Fibroblast of pulmonary artery (primary cell): ENCODE data around the gene ACOT11.
"Not testable (repeated sequence)": the region's sequence is repeated elsewhere in the genome, so short reads cannot be mapped to it uniquely, and the experiment has no call there.

ENCODE experiments used
- DNase-seq: peaks from one replicate; pipeline ENCODE4 v3.0.0-alpha.2; 2010; ENCODE audit warnings: low read depth
- H3K4me3 ChIP-seq: replicated peaks from 2 replicates; pipeline ENCODE4 v1.5.1; 2011; ENCODE audit warnings: low read depth, mild to moderate bottlenecking, control low read depth, low read length, moderate library complexity
- CTCF ChIP-seq: IDR thresholded peaks from 2 replicates; pipeline ENCODE4 v1.5.1; 2011; ENCODE audit warnings: mild to moderate bottlenecking, control low read depth, low read length, inconsistent platforms; ENCODE audit errors: missing control alignments

ACOT11 gene

GRCh38 chr1:54518489-54518888, 29.5 kb upstream of the ACOT11 start:
- no peak overlapping the region for H3K4me3 ChIP-seq
- DNase-seq = no peak
- TF ChIP-seq CTCF = no peak

- DNase-seq = no peak
- peak; percentile 23 for TF ChIP-seq CTCF
- no peak overlapping the region for H3K4me3 ChIP-seq
Measured at GRCh38 chr1:54519709-54520108, 28.3 kb upstream of the ACOT11 start.

GRCh38 chr1:54520631-54521321, 27.3 kb upstream of the ACOT11 start:
- TF ChIP-seq CTCF = no peak
- H3K4me3 ChIP-seq = no peak overlapping the region
- no peak for DNase-seq

GRCh38 chr1:54526565-54526964, 21.5 kb upstream of the ACOT11 start:
- H3K4me3 ChIP-seq, DNase-seq: not testable (repeated sequence)

DNA sequence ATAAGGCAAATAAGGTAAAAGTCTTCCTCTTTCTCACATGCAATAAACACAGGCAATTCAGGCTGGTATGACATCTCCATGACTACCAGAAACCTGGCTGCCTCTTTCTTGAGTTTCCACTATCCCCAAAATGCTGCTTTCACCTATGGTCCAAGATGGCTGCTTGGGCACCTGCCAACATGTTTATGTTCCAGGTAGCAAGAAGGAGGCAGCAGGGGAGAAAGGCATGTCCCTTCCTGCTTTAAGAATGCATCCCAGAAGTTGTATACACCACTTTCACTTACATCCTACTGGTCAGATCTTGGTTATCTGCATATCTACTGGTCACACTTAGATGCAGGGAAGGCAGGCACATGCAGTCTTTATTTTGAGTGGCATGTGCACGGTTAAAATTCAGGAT, 19.4 kb upstream of the ACOT11 start:
- H3K4me3 ChIP-seq = no peak overlapping the region
- TF ChIP-seq CTCF = no peak
- DNase-seq = no peak

- TF ChIP-seq CTCF = no peak
- no peak for DNase-seq
- no peak overlapping the region for H3K4me3 ChIP-seq
Measured at GRCh38 chr1:54532033-54532432, 16.0 kb upstream of the ACOT11 start.

DNA sequence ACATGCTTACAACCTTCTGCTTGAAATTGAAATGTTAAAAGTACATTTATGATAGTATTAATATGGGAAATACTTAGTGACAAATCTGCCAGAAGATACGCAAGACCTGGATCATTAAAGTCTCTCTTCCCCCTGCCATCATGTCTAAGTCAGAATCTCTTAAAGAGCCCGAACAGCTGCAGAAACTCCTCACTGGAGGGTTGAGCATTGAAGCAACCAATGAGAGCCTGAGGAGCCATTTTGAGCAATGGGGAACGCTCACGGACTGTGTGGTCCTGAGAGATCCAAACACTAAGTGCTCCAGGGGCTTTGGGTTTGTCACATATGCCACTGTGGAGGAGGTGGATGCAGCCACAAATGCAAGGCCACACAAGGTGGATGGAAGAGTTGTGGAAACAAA, 11.4 kb upstream of the ACOT11 start:
- H3K4me3 ChIP-seq, DNase-seq: not testable (repeated sequence)

- no peak overlapping the region for H3K4me3 ChIP-seq
- TF ChIP-seq CTCF = no peak
- no peak for DNase-seq
Measured at GRCh38 chr1:54537611-54538010, 10.4 kb upstream of the ACOT11 start.
